Right ventricle myocardium inferior (tissue), 1 donor: ENCODE measurements around the gene TRUB1. TPM values are rescaled to one million over a fixed set of nuclear protein-coding genes. Genes with fewer than 3 reads are reported as not detected.

ENCODE experiments used
- ATAC-seq: fragments of 200-7000 bp; cut with Tn5 transposase; one replicate; pipeline ENCODE4 v1.9.1; 2020; ENCODE audit warnings: mild to moderate bottlenecking, moderate library complexity
- DNase-seq: peaks from one replicate; pipeline ENCODE4 v3.0.0; 2021; ENCODE audit errors: missing footprints
- intact Hi-C: fragments of 100-400 bp; cut with DNase I; formaldehyde crosslinking; loops from one replicate; pipeline ENCODE4 v1.11.0; 2022
- total RNA-seq: library from RNA; stranded (reverse); fragmentation: NEBNext Ultra II Directional; extraction: Animal tissue kit (Norgen Biotek cat#: 25700); gene quantifications from one replicate; pipeline ENCODE4 v1.2.1, GENCODE V29; 2021
- donor health status: DM: no; HTN: yes; CAD: no; lungs with severe emphysema.

Gene TRUB1
- total RNA-seq, 1 donor from 2014 or later = 13.9 TPM

GRCh38 chr10:115018185-115018931 lies 80.4 kb downstream of the TRUB1 start:
- intact Hi-C loops = no loop called here
- no peak for ATAC-seq
- DNase-seq = no peak

GRCh38 chr10:115020449-115020848 lies 82.5 kb downstream of the TRUB1 start:
- DNase-seq = no peak
- intact Hi-C loops = no loop called here
- ATAC-seq = no peak

DNA sequence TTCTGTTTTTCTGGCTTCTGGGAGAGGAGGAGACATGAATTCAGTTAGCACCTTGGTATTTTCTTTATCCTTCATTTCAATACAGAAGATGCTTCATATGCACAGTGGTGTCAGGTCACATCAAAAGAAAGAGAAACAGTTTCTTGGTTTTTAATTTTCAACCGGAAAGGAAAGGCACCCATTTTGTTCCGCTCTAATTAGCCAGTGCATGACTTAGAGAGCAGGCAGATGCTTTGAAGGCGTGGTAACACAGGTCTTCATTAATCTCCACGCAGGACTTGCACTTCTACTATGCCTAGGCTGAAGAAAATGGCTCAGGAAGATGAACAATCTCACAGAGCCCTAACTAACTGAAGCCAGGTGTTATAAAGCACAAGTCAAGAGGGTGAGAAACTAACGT lies 84.7 kb downstream of the TRUB1 start:
- no peak for ATAC-seq
- DNase-seq = no peak
- intact Hi-C loops = no loop called here

GRCh38 chr10:115023715-115024114 lies 85.7 kb downstream of the TRUB1 start:
- intact Hi-C loops = no loop called here
- DNase-seq (no peak), ATAC-seq (no peak)

GRCh38 chr10:115024371-115024770 lies 86.4 kb downstream of the TRUB1 start:
- DNase-seq (no peak), ATAC-seq (no peak)
- intact Hi-C loops = no loop called here

GRCh38 chr10:115026056-115026745 lies 88.2 kb downstream of the TRUB1 start:
- intact Hi-C loops = no loop called here
- DNase-seq = no peak

GRCh38 chr10:115026746-115027140 lies 88.7 kb downstream of the TRUB1 start:
- DNase-seq (no peak), ATAC-seq (no peak)
- intact Hi-C loops = no loop called here

More at GRCh38 chr10:115026056-115026745, 88.2 kb downstream of the TRUB1 start:
- no peak for ATAC-seq

Other genes starting within 250 kb of the TRUB1 start
- 25.2 TPM for gene FHIP2A, start 116.4 kb upstream of the TRUB1 start, total RNA-seq
- gene ATRNL1, start 155.2 kb downstream of the TRUB1 start, total RNA-seq = 0.41 TPM